GM21360 (cell line): Measurements from ENCODE around the gene APBA3.

Experiments
- ATAC-seq: cut with Tn5 transposase; IDR thresholded peaks from one replicate; pipeline ENCODE4 v1.9.1; 2021; ENCODE audit warnings: mild to moderate bottlenecking, moderate library complexity; ENCODE audit not compliant: unreplicated experiment

The APBA3 gene

DNA sequence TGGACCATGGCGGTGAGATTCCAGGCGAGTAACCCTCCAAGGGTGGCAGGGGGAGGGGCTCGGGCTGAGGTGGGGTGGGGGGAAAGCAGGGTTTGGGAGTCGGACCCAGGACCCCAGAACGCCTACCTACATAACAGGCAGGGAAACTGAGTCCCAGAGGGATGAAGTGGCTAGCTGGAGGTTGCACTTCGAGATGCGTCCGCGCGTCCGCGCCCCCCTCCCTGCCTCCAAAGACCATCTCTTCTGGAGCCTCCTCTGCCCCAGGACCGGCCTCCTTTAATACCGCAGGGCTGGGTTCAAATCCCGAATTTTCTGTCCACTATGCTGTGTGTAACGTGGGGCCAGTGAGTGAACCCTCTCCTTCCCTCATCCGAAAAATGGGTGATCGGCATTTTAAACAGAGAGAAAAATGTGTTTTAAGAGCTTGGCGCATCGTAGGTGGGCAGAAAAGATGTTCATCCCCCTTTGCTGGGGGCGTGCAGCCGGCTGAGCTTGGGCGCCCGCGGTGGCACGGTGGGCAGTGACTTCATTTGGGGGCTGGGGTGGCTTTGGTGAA, 39.5 kb downstream of the APBA3 start:
- ATAC-seq, result no peak

DNA sequence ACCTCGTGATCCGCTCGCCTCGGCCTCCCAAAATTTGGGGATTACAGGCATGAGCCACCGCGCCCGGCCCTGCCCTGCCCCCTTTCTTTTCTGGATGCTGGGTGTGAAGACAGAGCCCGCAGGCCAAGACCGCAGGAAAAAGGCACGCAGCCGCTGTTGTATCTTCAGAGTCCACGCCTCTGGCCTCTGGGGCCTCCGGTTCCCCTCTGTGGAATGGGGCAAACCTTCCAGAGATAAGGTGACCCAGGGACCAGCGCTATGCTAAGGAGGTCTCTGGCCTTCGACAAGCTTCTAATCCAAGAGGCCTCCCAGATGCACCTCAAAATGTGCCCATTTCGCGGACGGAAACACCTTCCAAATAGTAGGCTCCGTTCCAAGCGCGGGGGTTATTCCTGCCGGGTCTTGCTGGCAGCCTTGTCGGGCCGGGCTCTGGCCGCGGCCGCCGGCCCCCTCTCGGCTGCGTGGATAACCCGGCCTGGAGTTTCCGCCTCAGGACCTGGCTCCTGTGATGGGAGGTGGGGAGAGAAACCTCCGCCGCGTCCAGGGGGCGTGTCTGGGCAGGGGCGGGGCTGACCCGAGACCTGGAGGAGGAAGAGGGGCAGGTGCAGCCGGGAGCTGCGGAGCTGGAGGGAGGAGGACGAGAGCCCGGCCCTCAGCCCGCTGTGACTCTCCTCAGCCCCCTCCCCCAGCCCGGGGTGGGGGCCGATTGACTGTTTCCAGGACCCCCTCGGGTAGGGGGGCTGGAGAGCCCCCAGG, 40.2 kb downstream of the APBA3 start:
- no peak for ATAC-seq

DNA sequence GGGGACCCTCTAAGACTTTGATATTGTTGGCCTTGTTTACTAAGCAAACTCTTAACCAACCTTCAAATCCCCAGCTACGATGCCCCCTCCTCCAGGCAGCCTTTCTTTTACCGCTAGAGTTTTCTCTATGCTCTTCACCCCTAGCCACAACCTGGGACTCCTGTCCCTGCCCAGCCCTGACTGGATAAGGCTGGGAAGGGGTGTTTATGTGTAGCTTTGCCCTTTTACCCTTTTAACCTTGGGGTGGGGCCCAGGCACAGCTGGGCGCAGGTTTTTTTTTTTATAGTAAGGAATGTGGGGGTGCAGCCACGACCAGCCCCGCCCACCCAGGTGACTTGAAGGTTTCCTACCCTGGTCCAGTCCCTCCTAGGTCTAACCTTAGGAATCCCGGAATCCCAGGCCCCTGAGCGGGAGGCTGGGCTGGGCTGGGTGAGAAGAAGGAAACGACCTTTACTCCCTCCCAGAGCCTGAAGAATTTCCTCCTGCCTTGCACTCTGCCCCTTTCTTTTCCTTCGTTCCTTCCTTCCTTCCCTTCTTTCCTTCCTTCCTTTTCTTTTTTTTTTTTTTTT, 41.1 kb downstream of the APBA3 start:
- ATAC-seq, result no peak

DNA sequence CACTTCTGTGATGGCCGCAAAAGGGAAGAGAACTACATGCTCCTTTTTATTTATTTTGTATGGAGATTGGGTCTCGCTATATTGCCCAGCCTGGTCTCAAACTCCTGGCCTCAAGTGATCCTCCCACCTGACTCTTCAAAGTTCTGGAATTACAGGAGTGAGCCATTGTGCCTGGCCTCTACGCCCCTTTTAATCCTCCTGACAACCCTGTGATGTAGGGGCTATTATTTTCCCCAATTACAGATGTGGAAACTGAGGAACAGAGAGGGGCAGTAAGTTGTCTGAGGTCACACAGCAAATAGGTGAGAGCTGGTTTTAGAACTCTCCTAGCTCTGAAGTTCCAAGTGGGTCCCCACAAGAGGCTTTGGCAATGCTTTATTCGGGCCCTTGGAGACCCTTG, 41.6 kb downstream of the APBA3 start:
- ATAC-seq, result no peak

DNA sequence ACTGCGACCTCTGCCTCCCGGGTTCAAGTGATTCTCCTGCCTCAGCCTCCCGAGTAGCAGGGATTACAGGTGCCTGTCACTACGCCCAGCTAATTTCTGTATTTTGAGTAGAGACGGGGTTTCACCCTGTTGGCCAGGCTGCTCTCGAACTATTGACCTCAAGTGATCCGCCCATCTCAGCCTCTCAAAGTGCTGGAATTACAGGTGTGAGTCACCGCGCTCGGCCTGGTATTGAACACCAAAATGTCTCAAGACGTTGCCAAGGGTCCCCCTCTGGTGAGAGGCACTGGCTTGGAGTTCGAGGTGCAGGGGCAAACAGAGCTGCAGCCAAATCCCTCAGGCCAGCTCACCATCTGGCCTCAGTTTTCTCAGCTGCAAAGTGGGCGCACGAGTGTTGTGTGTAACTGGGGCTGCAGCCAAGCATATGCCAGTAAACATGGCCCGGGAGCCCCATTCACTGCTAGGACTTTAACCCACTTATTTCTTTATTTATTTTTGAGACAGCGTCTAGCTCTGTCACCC, 45.3 kb downstream of the APBA3 start:
- ATAC-seq, result no peak

DNA sequence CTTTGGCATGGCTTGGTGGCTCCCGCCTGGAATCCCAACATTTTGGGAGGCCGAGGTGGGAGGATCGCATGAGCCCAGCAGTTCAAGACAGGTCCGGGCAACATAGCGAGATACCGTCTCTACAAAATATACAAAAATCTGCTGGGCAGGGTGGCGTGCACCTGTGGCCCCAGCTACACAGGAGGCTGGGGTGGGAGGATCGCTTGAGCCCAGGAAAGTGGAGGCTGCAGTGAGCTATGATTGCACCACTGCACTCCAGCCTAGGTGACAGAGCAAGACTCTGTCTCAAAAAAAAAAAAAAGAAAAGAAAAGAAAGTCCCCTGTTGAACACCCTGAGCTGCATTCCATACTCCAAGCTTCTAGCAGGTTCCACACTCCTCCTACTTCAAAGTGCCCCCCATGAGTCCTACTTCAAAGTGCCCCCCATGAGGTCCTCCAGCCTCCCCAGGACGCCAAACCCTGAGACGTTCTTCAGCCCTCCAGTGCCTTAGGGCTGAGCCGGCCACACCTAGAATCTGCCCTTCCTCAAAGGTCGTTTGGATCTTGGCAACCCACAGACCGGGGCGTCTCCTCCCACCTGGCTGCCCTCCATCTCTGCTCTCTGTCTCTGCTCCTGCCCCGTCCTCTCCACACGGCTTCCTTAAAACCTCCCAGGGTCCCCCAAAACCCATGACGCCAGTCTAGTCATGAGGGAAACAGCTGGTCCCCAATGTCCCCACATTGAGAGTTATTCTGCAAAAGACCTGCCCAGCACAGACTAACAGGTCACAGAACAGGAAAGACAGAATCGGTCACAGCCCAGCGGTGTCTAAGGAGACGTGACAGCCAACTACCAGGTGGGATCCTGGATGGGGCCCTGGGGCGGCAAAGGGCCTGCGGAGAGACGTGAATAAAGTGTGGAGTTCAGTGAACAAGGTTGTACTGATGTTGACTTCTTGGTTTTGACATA, 48.6 kb downstream of the APBA3 start:
- no peak for ATAC-seq

DNA sequence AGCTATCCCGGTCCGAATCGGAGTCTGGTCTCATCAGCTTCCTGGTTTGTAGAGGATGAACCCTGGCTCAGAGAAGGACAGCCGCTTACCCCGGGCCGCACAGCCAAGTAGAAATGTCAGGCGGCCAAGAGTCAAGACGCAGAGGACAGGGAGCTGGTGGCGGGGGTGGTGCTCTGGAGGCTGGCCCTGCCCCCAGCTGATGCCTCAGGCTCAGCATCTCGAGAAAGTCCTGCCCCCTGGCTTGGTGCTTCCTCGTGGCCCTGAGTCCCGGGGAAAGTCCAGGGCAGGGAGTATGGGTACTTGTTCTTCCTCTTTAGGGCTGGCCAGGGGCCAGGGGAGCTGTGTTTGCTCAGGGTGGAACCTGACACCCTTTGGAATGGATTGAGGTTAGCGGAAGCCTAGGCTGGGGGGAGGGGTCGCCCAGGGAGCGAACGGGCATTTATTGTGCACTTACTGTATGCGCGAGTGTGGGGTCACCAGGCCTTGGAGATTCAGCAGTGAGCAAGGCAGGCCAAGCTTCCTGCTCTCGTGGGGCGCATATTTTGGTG, 51.2 kb downstream of the APBA3 start:
- ATAC-seq, result no peak

DNA sequence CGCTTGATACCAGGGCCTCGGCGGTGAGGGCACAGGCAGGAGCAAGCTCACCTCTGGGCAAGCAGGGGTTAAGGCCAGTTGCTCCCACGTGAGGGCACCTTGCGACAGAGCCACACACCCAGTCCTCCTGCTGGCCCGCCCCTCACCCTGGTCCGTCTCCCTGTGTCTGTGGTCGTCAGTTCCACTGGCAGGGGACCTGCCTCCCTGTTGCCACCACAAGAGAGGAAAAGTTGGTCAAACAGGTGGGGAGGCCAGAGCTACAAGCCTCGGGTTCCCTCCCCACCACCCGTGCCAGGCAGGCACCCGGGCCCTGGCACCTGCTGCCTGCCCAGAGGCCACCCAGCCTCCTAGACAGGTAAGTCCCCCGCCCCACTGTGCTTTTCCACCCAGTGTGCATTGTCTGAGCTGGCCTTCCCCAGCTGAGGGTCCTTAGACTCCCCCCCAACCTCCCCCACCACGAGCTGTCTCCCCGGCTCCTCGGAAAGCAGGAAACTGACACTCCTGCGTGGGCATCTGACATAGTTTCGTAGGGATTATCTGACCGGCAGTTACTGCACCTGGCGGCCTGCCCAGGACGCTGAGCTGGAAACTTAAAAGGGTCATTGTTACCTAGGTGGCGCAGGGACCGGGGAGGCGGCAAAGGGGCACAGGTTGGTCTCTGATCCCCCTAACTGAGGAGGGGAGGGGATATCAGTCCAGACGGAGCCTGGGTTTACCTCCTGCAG, 53.1 kb downstream of the APBA3 start, which contains the start of gene TJP3:
Gene TJP3, plus strand, starts transcription at position 178 of the 725 bp plus-strand sequence. CDS start 20,049 bp downstream, outside the sequence.
- no peak for ATAC-seq

DNA sequence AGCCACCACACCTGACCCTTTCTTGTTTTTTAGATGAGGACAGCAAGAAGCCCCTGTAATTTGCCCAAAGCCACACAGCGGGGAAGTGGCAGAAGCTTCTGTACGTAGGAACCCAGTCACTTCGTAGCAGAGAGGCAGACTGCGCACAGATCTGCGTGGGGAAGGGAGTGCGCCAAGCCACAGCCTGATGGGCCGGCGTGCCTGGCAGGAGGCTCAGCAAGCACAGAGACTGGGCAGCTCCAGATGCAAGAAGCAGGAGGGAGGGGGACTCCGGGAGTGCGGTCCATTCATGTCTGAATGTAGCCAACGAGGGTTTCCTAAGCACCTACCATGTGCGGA, 53.7 kb downstream of the APBA3 start:
- no peak for ATAC-seq

DNA sequence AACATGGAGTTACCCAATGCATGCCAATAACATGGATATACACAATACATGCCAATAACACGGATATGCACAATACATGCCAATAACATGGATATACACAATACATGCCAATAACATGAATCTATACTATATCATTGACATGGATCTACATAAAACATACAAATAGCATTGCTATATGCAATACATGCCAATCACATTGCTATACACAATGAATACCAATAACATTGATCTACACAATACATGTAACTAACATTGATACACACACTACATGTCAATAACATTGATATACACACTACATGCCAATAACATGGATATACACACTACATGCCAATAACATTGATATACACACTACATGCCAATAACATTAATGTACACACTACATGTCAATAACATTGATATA, 60.3 kb downstream of the APBA3 start:
- ATAC-seq, result no peak
